H1 (cell line): Measurements from ENCODE around the gene USP3. TPM values are rescaled to one million over a fixed set of nuclear protein-coding genes. Genes with fewer than 3 reads are reported as not detected.

ENCODE experiments used
- polyA plus RNA-seq, 7 experiments: library from polyadenylated mRNA; depleted of rRNA in 3 of 7; stranded (reverse) in 5 of 7; unstranded in 2 of 7; fragments of >200 nt in 5 of 7; fragments of 200-250 nt in 2 of 7; gene quantifications; 1 replicate in 5 of 7; 2 replicates in 1 of 7; 4 replicates in 1 of 7; pipeline versions ENCODE4 v1.2.1 to v1.2.3, GENCODE V29; 2011 to 2013; ENCODE audit warnings: missing spikeins in 2 of 7, mixed read lengths in 2 of 7
- total RNA-seq: library from RNA; stranded (reverse); fragmentation: NEBNext Ultra II Directional; extraction: Animal tissue kit (Norgen Biotek cat#: 25700); gene quantifications from 2 replicates; pipeline ENCODE4 v1.2.1, GENCODE V29; 2021
- TF ChIP-seq, protein P1 (sequence below): IDR thresholded peaks from 2 replicates; pipeline ENCODE4 v1.6.1; 2012; ENCODE audit warnings: low read length, inconsistent platforms
- TF ChIP-seq, protein P2 (sequence below), 3 experiments: IDR thresholded peaks; 1 replicate in 2 of 3; 2 replicates in 1 of 3; pipeline versions ENCODE4 v1.5.1 to v1.6.1; 2011; ENCODE audit warnings: low read length in 3 of 3, mild to moderate bottlenecking in 3 of 3, inconsistent platforms in 2 of 3, low read depth in 1 of 3, moderate library complexity in 1 of 3; ENCODE audit not compliant: insufficient read depth in 1 of 3; ENCODE audit errors: control extremely low read depth in 1 of 3

The USP3 gene
- total and polyA plus RNA-seq, 2 of the 8 experiments (the other 6 are each of a cell fraction or from before 2014, with no cell fraction given): 15.5 to 16.2 TPM

GRCh38 chr15:63506537-63507035 is 2.2 kb downstream of the USP3 start (continued):
- TF ChIP-seq, protein P1, sequence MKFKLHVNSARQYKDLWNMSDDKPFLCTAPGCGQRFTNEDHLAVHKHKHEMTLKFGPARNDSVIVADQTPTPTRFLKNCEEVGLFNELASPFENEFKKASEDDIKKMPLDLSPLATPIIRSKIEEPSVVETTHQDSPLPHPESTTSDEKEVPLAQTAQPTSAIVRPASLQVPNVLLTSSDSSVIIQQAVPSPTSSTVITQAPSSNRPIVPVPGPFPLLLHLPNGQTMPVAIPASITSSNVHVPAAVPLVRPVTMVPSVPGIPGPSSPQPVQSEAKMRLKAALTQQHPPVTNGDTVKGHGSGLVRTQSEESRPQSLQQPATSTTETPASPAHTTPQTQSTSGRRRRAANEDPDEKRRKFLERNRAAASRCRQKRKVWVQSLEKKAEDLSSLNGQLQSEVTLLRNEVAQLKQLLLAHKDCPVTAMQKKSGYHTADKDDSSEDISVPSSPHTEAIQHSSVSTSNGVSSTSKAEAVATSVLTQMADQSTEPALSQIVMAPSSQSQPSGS: no peak
- TF ChIP-seq, protein P2, sequence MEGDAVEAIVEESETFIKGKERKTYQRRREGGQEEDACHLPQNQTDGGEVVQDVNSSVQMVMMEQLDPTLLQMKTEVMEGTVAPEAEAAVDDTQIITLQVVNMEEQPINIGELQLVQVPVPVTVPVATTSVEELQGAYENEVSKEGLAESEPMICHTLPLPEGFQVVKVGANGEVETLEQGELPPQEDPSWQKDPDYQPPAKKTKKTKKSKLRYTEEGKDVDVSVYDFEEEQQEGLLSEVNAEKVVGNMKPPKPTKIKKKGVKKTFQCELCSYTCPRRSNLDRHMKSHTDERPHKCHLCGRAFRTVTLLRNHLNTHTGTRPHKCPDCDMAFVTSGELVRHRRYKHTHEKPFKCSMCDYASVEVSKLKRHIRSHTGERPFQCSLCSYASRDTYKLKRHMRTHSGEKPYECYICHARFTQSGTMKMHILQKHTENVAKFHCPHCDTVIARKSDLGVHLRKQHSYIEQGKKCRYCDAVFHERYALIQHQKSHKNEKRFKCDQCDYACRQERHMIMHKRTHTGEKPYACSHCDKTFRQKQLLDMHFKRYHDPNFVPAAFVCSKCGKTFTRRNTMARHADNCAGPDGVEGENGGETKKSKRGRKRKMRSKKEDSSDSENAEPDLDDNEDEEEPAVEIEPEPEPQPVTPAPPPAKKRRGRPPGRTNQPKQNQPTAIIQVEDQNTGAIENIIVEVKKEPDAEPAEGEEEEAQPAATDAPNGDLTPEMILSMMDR (IDR thresholded peaks at IDR 0.05; ENCODE audit: control extremely low read depth in 1 of 3, insufficient read depth in 1 of 3, low read depth in 1 of 3, low read length in 3 of 3): no peak
